Ectodermal cell (in vitro differentiated cells): Measurements from ENCODE around the gene UTS2B.

Experiments
- H3K27ac ChIP-seq: 2 replicates; pipeline ENCODE4 v1.7.0; 2013; ENCODE audit warnings: mild to moderate bottlenecking, low read depth, low read length; ENCODE audit not compliant: insufficient read depth, poor library complexity, severe bottlenecking
- H3K27me3 ChIP-seq: 2 replicates; pipeline ENCODE4 v1.7.0; 2013; ENCODE audit warnings: mild to moderate bottlenecking, low read length; ENCODE audit not compliant: insufficient read depth, control insufficient read depth, poor library complexity, severe bottlenecking
- H3K36me3 ChIP-seq: one replicate; pipeline ENCODE4 v1.7.0; 2013; ENCODE audit warnings: low read length; ENCODE audit not compliant: control insufficient read depth, insufficient read depth
- H3K4me1 ChIP-seq: one replicate; pipeline ENCODE4 v1.7.0; 2013; ENCODE audit warnings: low read length; ENCODE audit not compliant: control insufficient read depth, insufficient read depth
- H3K4me3 ChIP-seq: 2 replicates; pipeline ENCODE4 v1.7.0; 2013; ENCODE audit warnings: low read depth, low read length, control low read depth; ENCODE audit not compliant: insufficient read depth
- H3K9me3 ChIP-seq: 2 replicates; pipeline ENCODE4 v1.7.0; 2013; ENCODE audit warnings: mild to moderate bottlenecking, low read length, moderate library complexity; ENCODE audit not compliant: control insufficient read depth
- WGBS, 2 experiments: methylation state at CpG; one replicate each; pipeline ENCODE4 v1.1.7; 2013; ENCODE audit warnings: missing lambda C conversion rate in 2 of 2; 5-methylcytosine and 5-hydroxymethylcytosine counted together

The UTS2B gene

GRCh38 chr3:191340966-191341365 lies 10.6 kb upstream of the UTS2B start:
- no peak overlapping the region for H3K27ac ChIP-seq
- H3K4me1 ChIP-seq = no peaks in the 10 kb centered on the region
- H3K4me3 ChIP-seq = no peak overlapping the region
- H3K27me3 ChIP-seq = no peaks in the 10 kb centered on the region
- WGBS, 2 experiments = 90 to 100% methylated on average over 1 of the region's 1 CpG
- H3K9me3 ChIP-seq = no peaks in the 10 kb centered on the region
- no peaks in the 10 kb centered on the region for H3K36me3 ChIP-seq

GRCh38 chr3:191340351-191340750 lies 10.0 kb upstream of the UTS2B start:
- Histone ChIP-seq H3K9me3 (no peaks in the 10 kb centered on the region), H3K4me1 (no peaks in the 10 kb centered on the region), H3K4me3 (no peak overlapping the region), H3K36me3 (no peaks in the 10 kb centered on the region), H3K27ac (no peak overlapping the region), H3K27me3 (no peaks in the 10 kb centered on the region)
- 69 to 89% methylated on average over 1 to 2 of the region's 2 CpGs for WGBS, 2 experiments

DNA sequence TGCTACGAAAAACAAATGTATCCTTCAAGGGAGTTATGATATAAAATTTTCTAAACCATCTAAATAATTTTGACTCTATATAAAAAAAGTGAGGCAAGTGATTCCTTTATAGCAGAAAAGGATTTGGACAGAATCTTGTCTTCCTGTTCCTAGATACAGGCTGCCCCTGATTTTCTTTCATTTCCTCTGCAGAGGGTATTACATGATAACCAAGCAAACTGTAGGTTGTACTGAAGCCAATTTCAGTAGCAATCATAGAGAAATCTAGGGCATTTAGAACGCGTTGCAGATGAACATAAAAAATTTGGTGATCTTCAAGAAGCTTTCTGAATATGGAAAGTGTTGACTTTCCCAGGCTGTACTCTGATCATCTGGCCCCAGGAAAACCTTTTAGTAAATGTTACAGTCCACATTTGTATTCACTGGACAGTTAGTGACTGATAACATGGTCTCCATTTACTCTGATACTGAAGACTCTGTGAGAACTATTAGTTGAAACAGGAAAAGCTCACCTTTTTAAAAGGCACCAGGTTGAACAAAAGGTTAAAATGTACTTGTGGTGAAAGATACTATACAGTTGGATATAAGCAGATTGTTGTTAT lies 9.1 kb upstream of the UTS2B start:
- Histone ChIP-seq H3K36me3 (no peaks in the 10 kb centered on the region), H3K27me3 (no peaks in the 10 kb centered on the region), H3K4me3 (no peak overlapping the region), H3K4me1 (no peaks in the 10 kb centered on the region), H3K27ac (no peak overlapping the region), H3K9me3 (no peaks in the 10 kb centered on the region)
- 93 to 98% methylated on average over 2 of the region's 3 CpGs for WGBS, 2 experiments

- no peak overlapping the region for H3K4me3 ChIP-seq
- H3K9me3 ChIP-seq = no peaks in the 10 kb centered on the region
- no peak overlapping the region for H3K27ac ChIP-seq
- no peaks in the 10 kb centered on the region for H3K36me3 ChIP-seq
- no peaks in the 10 kb centered on the region for H3K4me1 ChIP-seq
- no peaks in the 10 kb centered on the region for H3K27me3 ChIP-seq
- WGBS, 2 experiments = 95 to 96% methylated on average over 4 of the region's 4 CpGs
Observed at GRCh38 chr3:191338177-191338488, 7.8 kb upstream of the UTS2B start.

GRCh38 chr3:191336833-191337232 lies 6.5 kb upstream of the UTS2B start:
- H3K27ac ChIP-seq = no peak overlapping the region
- H3K36me3 ChIP-seq = no peaks in the 10 kb centered on the region

DNA sequence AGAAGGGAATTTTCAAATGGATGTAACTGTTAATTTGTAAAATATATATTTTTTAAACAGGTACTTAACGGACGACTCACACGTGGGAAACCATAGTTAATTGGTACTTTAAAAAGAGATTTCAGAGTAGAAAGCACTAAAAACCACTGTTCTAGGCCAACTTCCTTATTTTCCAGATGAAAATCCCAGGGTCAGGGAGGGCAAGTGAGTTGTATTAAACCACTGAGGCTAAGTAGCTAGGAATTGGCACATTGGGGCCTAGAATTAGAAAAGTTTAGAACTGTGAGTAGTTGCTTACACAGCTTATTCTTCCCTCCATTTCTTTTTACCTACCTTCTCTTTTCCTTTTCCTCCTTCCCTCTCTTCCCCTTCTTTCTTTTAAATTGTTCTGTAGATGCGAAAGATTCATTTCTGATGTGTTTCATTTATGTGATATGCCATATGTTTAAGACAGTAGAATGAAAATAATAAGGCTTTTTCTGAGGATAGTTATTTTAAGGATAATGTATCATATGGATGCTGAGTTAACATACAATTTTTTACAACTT lies 4.1 kb upstream of the UTS2B start:
- no peaks in the 10 kb centered on the region for H3K9me3 ChIP-seq
- no peak overlapping the region for H3K4me3 ChIP-seq
- no peaks in the 10 kb centered on the region for H3K36me3 ChIP-seq
- 90 to 95% methylated on average over 2 to 4 of the region's 4 CpGs for WGBS, 2 experiments
- H3K27ac ChIP-seq = no peak overlapping the region
- H3K27me3 ChIP-seq = no peaks in the 10 kb centered on the region
- H3K4me1 ChIP-seq = peaks cover 7% of the 10 kb centered on the region

More at GRCh38 chr3:191336833-191337232, 6.5 kb upstream of the UTS2B start:
- Histone ChIP-seq H3K4me3 (no peak overlapping the region), H3K27me3 (no peaks in the 10 kb centered on the region), H3K4me1 (no peaks in the 10 kb centered on the region), H3K9me3 (no peaks in the 10 kb centered on the region)
- WGBS, 2 experiments = 83 to 92% methylated on average over 2 of the region's 2 CpGs

DNA sequence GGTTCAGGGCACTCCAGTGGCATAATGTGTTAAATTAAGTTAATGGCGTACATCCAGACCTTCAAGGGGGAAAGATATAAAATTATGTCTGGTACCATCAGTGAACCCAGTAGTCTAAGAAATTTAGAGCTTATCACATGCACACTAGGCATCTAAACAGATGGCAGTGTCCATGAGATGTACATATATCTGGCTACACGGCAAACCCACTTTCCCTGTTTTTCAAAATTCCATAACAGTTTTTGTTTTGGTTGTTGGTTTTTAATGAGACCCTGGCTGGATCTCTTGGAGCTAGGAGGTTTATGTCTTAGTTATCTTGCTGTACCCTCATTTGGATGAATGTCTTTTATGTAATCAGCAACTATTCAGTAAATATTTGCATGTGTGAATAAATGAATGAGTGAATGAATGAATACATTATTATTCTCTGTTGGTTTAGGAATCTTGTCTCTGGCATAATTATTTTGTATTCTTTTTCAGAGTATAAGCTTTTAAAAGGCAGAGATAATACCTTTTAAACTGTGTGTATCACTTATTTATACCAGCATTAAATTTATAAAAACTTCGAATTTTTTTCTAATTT lies 3.1 kb upstream of the UTS2B start:
- Histone ChIP-seq H3K4me3 (no peak overlapping the region), H3K9me3 (no peaks in the 10 kb centered on the region), H3K27ac (no peak overlapping the region), H3K36me3 (no peaks in the 10 kb centered on the region), H3K4me1 (peaks cover 10% of the 10 kb centered on the region), H3K27me3 (no peaks in the 10 kb centered on the region)
- 89 to 100% methylated on average over 2 of the region's 3 CpGs for WGBS, 2 experiments

- H3K36me3 ChIP-seq = no peaks in the 10 kb centered on the region
- H3K4me1 ChIP-seq = peaks cover 10% of the 10 kb centered on the region
- H3K4me3 ChIP-seq = peak overlapping the region; percentile 88
- H3K9me3 ChIP-seq = no peaks in the 10 kb centered on the region
- 95% methylated on average over 2 of the region's 3 CpGs; no CpG with 5 or more reads in 1 of the 2 experiments for WGBS, 2 experiments
- no peak overlapping the region for H3K27ac ChIP-seq
- no peaks in the 10 kb centered on the region for H3K27me3 ChIP-seq
Observed at GRCh38 chr3:191331388-191331787, 1.1 kb upstream of the UTS2B start.

GRCh38 chr3:191330530-191331048 lies 263 bp upstream of the UTS2B start:
- 39 to 41% methylated on average over 11 of the region's 11 CpGs for WGBS, 2 experiments
- peaks cover 10% of the 10 kb centered on the region for H3K4me1 ChIP-seq
- H3K27me3 ChIP-seq = no peaks in the 10 kb centered on the region
- H3K9me3 ChIP-seq = no peaks in the 10 kb centered on the region
- peak overlapping the region; percentile 95 for H3K27ac ChIP-seq
- H3K4me3 ChIP-seq = peak overlapping the region; percentile 88
- H3K36me3 ChIP-seq = no peaks in the 10 kb centered on the region

DNA sequence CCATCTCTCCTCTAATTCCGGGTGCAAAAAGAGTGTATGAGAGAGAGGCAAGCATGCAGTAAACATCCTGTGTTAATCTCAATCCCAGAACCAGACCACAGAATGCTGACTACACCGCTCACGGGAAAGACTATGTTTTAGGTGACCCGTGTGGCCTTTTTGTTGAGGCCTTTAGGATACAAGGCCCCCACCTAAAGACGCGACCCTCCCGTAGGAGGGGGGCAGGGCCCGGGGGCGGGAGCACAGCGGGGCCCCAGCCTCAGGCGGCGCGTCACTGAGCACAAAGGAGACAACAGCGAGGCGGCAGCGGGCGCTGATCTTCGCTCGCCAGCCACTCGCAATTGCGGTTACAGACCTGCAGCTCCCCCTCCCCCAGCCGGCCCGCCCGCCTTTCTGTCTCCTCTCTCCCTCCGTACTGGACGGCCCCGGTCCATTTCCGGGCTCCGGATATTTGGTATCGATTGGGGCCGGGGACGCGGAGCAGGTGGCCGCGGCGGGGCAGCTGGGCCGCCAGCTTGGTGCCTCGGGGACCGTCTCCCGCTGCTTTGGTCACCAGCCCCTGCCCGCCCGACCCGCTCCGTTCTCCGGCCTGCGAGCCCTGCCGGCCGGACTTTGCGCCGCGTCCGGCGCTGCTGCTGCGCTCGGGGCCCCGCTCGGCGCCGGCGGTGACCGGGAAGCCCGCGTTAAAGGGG lies 1.2 kb downstream of the UTS2B start, which contains the start of gene CCDC50:
CCDC50 (plus strand) TSS at position 433 of the 692 bp plus-strand sequence. CDS start 281 bp downstream, outside the sequence.
- WGBS, 2 experiments = 0 to 1% methylated on average over 63 of the region's 63 CpGs
- Histone ChIP-seq H3K27me3 (no peaks in the 10 kb centered on the region), H3K9me3 (no peaks in the 10 kb centered on the region), H3K4me1 (peaks cover 10% of the 10 kb centered on the region), H3K27ac (peak within 1 kb of the TSS; percentile 95), H3K4me3 (peak within 1 kb of the TSS; percentile 88), H3K36me3 (no peaks in the 10 kb centered on the region)
